Measurements from ENCODE around the gene UHMK1. TPM values are rescaled to one million over a fixed set of nuclear protein-coding genes. Genes with fewer than 3 reads are reported as not detected.
"Not testable (repeated sequence)": the region's sequence is repeated elsewhere in the genome, so short reads cannot be mapped to it uniquely, and the experiment has no call there.

The UHMK1 gene
- total RNA-seq, 1 donor from 2014 or later, result 65.6 TPM

DNA sequence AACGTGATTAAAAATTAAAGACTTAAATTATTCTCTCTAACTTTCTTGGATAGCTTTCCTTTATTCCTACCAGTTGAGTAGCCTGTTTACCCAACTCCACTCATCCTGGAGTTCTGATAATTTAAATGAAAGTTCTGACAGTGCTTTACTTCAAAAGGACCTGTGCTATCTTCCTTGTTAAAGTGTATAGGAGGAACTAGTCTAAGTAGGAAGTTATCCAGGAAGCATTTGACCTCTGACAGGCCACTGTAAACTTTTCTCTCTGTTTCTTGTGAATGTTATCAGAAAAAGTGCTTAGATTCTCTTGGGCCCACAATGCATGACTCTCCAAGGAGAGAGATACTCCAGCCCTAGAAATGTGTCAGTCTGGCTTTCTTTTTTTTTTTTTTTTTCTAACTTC lies 73.1 kb downstream of the UHMK1 start:
- POLR2A ChIA-PET, result no interaction called here

DNA sequence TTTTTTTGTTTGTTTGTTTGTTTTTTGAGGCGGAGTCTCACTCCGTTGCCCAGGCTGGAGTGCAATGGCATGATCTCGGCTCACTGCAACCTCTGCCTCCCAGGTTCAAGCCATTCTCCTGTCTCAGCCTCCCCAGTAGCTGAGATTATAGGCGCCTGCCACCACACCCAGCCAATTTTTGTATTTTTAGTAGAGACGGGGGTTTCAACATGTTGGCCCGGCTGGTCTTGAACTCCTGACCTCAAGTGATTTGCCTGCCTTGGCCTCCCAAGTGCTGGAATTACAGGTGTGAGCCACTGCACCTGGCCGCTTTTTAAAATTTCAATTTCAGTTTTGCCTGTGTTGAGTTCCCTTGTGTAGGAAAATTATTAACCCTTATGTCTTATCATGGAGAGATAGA lies 73.5 kb downstream of the UHMK1 start:
- not testable (repeated sequence) for ATAC-seq (ENCODE audit: low read depth)
- CTCF ChIA-PET, result interaction anchor here (0.6 kb wide), 1 partner anchor 516 kb away, joined by 3 read pairs; no protein-coding TSS in a partner anchor

More for the DNA sequence above, 73.1 kb downstream of the UHMK1 start:
- Mint-ChIP-seq H3K36me3 (ENCODE audit: low read depth) (peaks cover 22% of the 10 kb centered on the region), H3K27me3 (no peaks in the 10 kb centered on the region), H3K4me1 (no peaks in the 10 kb centered on the region), H3K9me3 (no peaks in the 10 kb centered on the region), H3K4me3 (no peak overlapping the region), H3K27ac (no peak overlapping the region)
- no peak for DNase-seq
- TF ChIP-seq, protein P1, sequence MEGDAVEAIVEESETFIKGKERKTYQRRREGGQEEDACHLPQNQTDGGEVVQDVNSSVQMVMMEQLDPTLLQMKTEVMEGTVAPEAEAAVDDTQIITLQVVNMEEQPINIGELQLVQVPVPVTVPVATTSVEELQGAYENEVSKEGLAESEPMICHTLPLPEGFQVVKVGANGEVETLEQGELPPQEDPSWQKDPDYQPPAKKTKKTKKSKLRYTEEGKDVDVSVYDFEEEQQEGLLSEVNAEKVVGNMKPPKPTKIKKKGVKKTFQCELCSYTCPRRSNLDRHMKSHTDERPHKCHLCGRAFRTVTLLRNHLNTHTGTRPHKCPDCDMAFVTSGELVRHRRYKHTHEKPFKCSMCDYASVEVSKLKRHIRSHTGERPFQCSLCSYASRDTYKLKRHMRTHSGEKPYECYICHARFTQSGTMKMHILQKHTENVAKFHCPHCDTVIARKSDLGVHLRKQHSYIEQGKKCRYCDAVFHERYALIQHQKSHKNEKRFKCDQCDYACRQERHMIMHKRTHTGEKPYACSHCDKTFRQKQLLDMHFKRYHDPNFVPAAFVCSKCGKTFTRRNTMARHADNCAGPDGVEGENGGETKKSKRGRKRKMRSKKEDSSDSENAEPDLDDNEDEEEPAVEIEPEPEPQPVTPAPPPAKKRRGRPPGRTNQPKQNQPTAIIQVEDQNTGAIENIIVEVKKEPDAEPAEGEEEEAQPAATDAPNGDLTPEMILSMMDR (IDR thresholded peaks at IDR 0.05), result no peak
- no peak for ATAC-seq (ENCODE audit: low read depth)
- intact Hi-C loops (cut with micrococcal nuclease), result no loop called here
- CTCF ChIA-PET, result interaction anchor here (0.6 kb wide), 1 partner anchor 516 kb away, joined by 3 read pairs; no protein-coding TSS in a partner anchor

DNA sequence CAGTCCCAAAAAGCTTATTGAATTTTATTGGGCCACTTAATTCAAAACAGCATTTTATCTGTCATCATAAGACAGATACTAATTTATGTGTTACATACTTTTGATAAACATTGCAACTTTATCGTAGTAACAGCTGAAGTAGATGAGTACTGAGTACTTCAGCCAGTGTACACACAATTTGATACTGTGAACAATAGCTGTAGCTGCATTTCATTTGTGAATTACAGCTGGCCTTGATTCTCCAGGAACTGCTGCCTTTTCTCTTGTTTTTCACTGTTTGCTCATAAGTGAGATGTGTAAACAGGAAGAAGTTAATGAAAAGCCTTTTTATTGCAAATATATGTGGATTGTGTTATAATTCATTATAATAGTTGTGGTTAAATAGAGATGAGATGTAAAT lies 74.1 kb downstream of the UHMK1 start:
- Mint-ChIP-seq H3K9me3 (no peaks in the 10 kb centered on the region), H3K27ac (no peak overlapping the region), H3K36me3 (ENCODE audit: low read depth) (peaks cover 21% of the 10 kb centered on the region), H3K4me1 (no peaks in the 10 kb centered on the region), H3K4me3 (no peak overlapping the region), H3K27me3 (no peaks in the 10 kb centered on the region)
- TF ChIP-seq, protein P1 (IDR thresholded peaks at IDR 0.05), result no peak
- ChIA-PET POLR2A (no interaction called here), CTCF (no interaction called here)
- intact Hi-C loops (cut with micrococcal nuclease), result no loop called here
- ATAC-seq (ENCODE audit: low read depth) (no peak), DNase-seq (no peak)

More for the DNA sequence above, 73.5 kb downstream of the UHMK1 start:
- intact Hi-C loops (cut with micrococcal nuclease); H3K9me3 Mint-ChIP-seq; POLR2A ChIA-PET; H3K4me1 Mint-ChIP-seq; H3K27me3 Mint-ChIP-seq; H3K27ac Mint-ChIP-seq; H3K4me3 Mint-ChIP-seq; DNase-seq: not testable (repeated sequence)
- peaks cover 22% of the 10 kb centered on the region for H3K36me3 Mint-ChIP-seq (ENCODE audit: low read depth)

DNA sequence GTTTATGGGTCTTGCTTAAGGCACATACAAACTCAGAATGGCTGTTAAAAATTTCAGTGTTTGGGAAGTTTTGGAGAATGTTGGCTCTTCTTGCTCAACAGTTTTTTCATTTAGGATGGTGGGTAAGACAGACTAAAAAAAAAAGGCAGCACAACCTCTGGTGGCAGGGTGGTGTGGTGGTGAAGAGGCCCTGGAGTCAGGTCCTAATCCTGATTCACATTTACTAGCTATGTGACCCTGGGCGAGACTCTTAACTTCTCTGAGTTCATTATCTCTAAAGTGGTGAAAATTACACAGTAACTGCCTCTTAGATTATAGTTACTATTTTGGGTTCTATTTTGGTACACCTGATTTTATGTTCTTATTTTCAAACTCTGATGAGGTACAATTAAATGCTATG lies 75.5 kb downstream of the UHMK1 start:
- ChIA-PET CTCF (no interaction called here), POLR2A (no interaction called here)
- Mint-ChIP-seq H3K27ac (no peak overlapping the region), H3K9me3 (no peaks in the 10 kb centered on the region), H3K4me3 (no peak overlapping the region), H3K36me3 (ENCODE audit: low read depth) (peaks cover 15% of the 10 kb centered on the region), H3K4me1 (no peaks in the 10 kb centered on the region), H3K27me3 (no peaks in the 10 kb centered on the region)
- TF ChIP-seq, protein P1 (IDR thresholded peaks at IDR 0.05), result no peak
- intact Hi-C loops (cut with micrococcal nuclease), result no loop called here
- ATAC-seq (ENCODE audit: low read depth) (no peak), DNase-seq (no peak)

DNA sequence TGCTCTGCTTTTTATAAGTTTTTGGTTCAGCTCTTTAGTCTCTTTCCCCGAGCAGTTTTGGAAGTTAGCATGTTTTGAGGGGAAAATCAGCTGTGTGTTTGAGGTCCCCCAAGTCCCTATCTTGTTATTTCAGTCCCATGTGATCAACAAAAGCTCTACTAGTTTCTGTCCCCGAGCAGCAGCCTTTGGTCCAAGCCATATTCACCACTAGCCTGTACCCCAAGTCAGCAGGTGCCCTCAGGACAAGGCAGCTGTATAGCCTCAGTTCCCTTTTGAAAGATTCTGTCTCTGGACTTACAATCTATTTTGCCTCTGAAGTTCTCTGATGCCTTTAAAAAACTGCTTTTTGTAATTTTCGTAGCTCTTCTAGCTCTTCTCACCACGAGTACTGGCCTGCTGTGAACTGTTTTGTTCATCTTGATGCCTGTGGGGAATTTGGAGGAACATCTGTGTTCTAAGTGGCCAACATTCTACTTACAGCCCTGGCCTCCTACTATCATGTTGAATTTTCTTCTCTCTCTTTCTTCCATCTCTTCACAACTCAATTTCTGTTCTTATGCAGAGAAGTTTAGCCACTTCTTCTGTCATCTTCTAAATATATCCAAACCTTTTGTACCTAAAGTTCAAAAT lies 80.6 kb downstream of the UHMK1 start:
- Mint-ChIP-seq H3K9me3 (no peaks in the 10 kb centered on the region), H3K4me1 (no peaks in the 10 kb centered on the region), H3K27ac (no peak overlapping the region), H3K4me3 (no peak overlapping the region), H3K27me3 (no peaks in the 10 kb centered on the region), H3K36me3 (ENCODE audit: low read depth) (peaks cover 20% of the 10 kb centered on the region)
- CTCF ChIA-PET, result no interaction called here
- TF ChIP-seq, protein P1 (IDR thresholded peaks at IDR 0.05), result no peak
- ATAC-seq (ENCODE audit: low read depth) (no peak), DNase-seq (no peak)
- intact Hi-C loops (cut with micrococcal nuclease), result no loop called here
- POLR2A ChIA-PET, result no interaction called here

DNA sequence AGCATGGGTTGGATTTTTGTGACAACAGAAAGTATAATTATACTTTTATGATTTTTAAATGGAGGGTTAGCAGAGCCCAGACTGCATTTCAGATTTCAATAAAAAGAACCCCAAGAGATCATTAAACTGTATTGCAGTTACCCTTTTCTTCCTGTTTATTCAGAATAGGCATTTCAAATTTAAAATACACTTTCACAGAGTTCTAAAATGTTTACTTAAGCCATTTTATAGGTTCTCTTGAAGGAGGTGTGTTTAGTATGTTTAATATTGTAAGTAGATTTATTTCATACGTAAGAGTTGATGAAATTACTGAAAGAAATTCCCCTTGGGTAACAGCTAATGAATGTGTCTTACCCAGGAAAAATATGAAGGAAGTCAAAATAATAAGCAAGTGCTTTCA lies 81.3 kb downstream of the UHMK1 start:
- H3K4me1 Mint-ChIP-seq, result no peaks in the 10 kb centered on the region

More for the DNA sequence above, 81.3 kb downstream of the UHMK1 start:
- no peak overlapping the region for H3K4me3 Mint-ChIP-seq
- no peaks in the 10 kb centered on the region for H3K9me3 Mint-ChIP-seq
- intact Hi-C loops (cut with micrococcal nuclease), result no loop called here
- ChIA-PET POLR2A (no interaction called here), CTCF (no interaction called here)
- TF ChIP-seq, protein P1 (IDR thresholded peaks at IDR 0.05), result no peak
- H3K27me3 Mint-ChIP-seq, result no peaks in the 10 kb centered on the region
- peaks cover 20% of the 10 kb centered on the region for H3K36me3 Mint-ChIP-seq (ENCODE audit: low read depth)
- no peak overlapping the region for H3K27ac Mint-ChIP-seq
- no peak for ATAC-seq (ENCODE audit: low read depth)
- DNase-seq, result no peak

Data from activated B cell treated with CpG ODN at 0.5 μM for 24 hours (primary cell).